GM18868 (cell line): Measurements from ENCODE around the gene ZNF587B.
"Not testable (repeated sequence)": the region's sequence is repeated elsewhere in the genome, so short reads cannot be mapped to it uniquely, and the experiment has no call there.

ENCODE experiments used
- ATAC-seq: cut with Tn5 transposase; IDR thresholded peaks from one replicate; pipeline ENCODE4 v1.9.1; 2021; ENCODE audit warnings: mild to moderate bottlenecking, moderate library complexity; ENCODE audit not compliant: unreplicated experiment

The ZNF587B gene

GRCh38 chr19:57867868-57868492, 37.9 kb downstream of the ZNF587B start:
- ATAC-seq, result no peak

GRCh38 chr19:57869655-57870054, 39.6 kb downstream of the ZNF587B start:
- ATAC-seq, result not testable (repeated sequence)

GRCh38 chr19:57870225-57870624, 40.1 kb downstream of the ZNF587B start:
- no peak for ATAC-seq

GRCh38 chr19:57872450-57872849, 42.4 kb downstream of the ZNF587B start:
- no peak for ATAC-seq

GRCh38 chr19:57873883-57874799, 44.0 kb downstream of the ZNF587B start:
- not testable (repeated sequence) for ATAC-seq

- ATAC-seq, result no peak
Observed at GRCh38 chr19:57886046-57886445, 55.9 kb downstream of the ZNF587B start.

GRCh38 chr19:57887195-57887941, 57.3 kb downstream of the ZNF587B start:
- ATAC-seq, result no peak

- ATAC-seq, result no peak
Observed at GRCh38 chr19:57888107-57888559, 58.0 kb downstream of the ZNF587B start.

GRCh38 chr19:57888560-57889231, 58.6 kb downstream of the ZNF587B start, which contains the start of gene ZNF814:
TSS of gene ZNF814 (minus strand) at chr19:57889037. CDS start at chr19:57888802, 235 bp downstream.
- ATAC-seq, result peak; percentile 87

- ATAC-seq, result not testable (repeated sequence)
Observed at GRCh38 chr19:57890706-57891105, 60.6 kb downstream of the ZNF587B start.
